Psoas muscle (tissue), 8 donors: ENCODE data around the gene DNAH1. TPM values are rescaled to one million over a fixed set of nuclear protein-coding genes. Genes with fewer than 3 reads are reported as not detected.
"Not testable (repeated sequence)": the region's sequence is repeated elsewhere in the genome, so short reads cannot be mapped to it uniquely, and the experiment has no call there.

ENCODE experiments used
- ATAC-seq, 4 donors: fragments of 200-7000 bp; cut with Tn5 transposase; one replicate each; pipeline ENCODE4 v1.9.1; 2020; ENCODE audit warnings: moderate library complexity in 3 of 4, mild to moderate bottlenecking in 2 of 4
- DNase-seq, 2 donors: peaks; one replicate each; pipeline ENCODE4 v3.0.0-alpha.2; 2020
- H3K27ac ChIP-seq: fragments of 200-600 bp; one replicate; pipeline ENCODE4 v1.8.0; 2022
- H3K27me3 ChIP-seq, 3 donors: fragments of 200-600 bp in 1 of 3; one replicate each; pipeline versions ENCODE4 v1.6.1 to v1.8.0; 2013 to 2022; ENCODE audit warnings: low read length in 2 of 3, mild to moderate bottlenecking in 2 of 3, moderate library complexity in 1 of 3; ENCODE audit not compliant: insufficient read depth in 3 of 3
- H3K36me3 ChIP-seq, 2 donors: fragments of 200-600 bp in 1 of 2; one replicate each; pipeline versions ENCODE4 v1.6.1 to v1.8.0; 2013 to 2022; ENCODE audit warnings: low read depth in 1 of 2, mild to moderate bottlenecking in 1 of 2, moderate library complexity in 1 of 2; ENCODE audit not compliant: insufficient read depth in 1 of 2
- H3K4me1 ChIP-seq: fragments of 200-600 bp; one replicate; pipeline ENCODE4 v1.8.0; 2022
- H3K4me3 ChIP-seq: fragments of 200-600 bp; one replicate; pipeline ENCODE4 v1.8.0; 2022; ENCODE audit warnings: mild to moderate bottlenecking
- H3K9me3 ChIP-seq: fragments of 200-600 bp; one replicate; pipeline ENCODE4 v1.8.0; 2022
- WGBS, 3 donors: extraction: QIAGEN DNeasy Blood & Tissue Kit; methylation state at CpG; one replicate each; pipeline versions ENCODE4 v1.1.6 to v1.1.7; 2013; 5-methylcytosine and 5-hydroxymethylcytosine counted together
- intact Hi-C, 2 donors: fragments of 100-400 bp; cut with DNase I; formaldehyde crosslinking; loops; one replicate each; pipeline versions ENCODE4 v1.11.0 to v1.14.2; 2022
- polyA plus RNA-seq, 3 donors: library from polyadenylated mRNA; stranded (reverse); fragments of 200-250 nt; gene quantifications; one replicate each; pipeline ENCODE4 v1.2.3, GENCODE V29; 2013
- total RNA-seq, 4 donors: library from RNA; stranded (reverse); fragmentation: NEBNext Ultra II Directional in 2 of 4; extraction: Animal tissue kit (Norgen Biotek cat#: 25700) in 2 of 4; gene quantifications; one replicate each; pipeline versions ENCODE4 v1.2.1 to v1.2.4, GENCODE V29; 2021 to 2023
- TF ChIP-seq, protein P1 (sequence below): fragments of 200-600 bp; IDR thresholded peaks from one replicate; pipeline ENCODE4 v1.8.0; 2022; ENCODE audit warnings: antibody characterized with exemption
- donor health status: healthy with polysubstance abuse.
- donor health status: DM: no; HTN: no; CAD: no; lungs with moderate emphysema.
- donor health status: Bipolar disorder and iron deficiency.
- donor health status: healthy.
- donor health status: DM: yes; HTN: yes; CAD: no.
- donor health status: DM: no; HTN: no; CAD: no.
- donor health status: DM: no; HTN: no; CAD: no.
- donor health status: DM: yes; HTN: yes; CAD: no.

Gene DNAH1
- total and polyA plus RNA-seq, 7 donors: 0.77 to 4.1 (median 2.4) TPM

DNA sequence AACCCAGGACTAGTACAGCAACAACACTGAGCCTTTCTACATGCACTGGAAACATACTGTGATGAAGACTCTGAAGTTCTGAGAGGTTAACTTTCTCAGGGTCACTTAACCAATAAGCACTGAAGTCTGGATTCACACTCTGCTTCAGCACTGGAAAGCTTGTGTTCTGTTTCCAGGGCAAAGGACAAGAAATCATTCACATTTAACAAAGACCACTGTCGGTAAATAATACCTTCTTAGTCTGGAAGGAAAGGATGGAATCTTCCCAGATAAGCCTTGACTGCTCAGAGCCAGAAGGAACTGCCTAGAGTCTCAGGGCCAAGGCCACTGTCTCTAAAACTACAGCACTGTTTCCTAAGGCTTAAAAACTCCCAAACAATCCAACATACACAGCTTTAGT is 32.8 kb upstream of the DNAH1 start:
- Histone ChIP-seq H3K4me1 (peaks cover 25% of the 10 kb centered on the region), H3K27me3 (no peaks in the 10 kb centered on the region), H3K27ac (no peak overlapping the region), H3K36me3 (peaks cover 0 to 16% of the 10 kb centered on the region in 2 donors), H3K9me3 (no peaks in the 10 kb centered on the region), H3K4me3 (no peak overlapping the region)
- no peak for ATAC-seq
- DNase-seq: no peak
- intact Hi-C loops: no loop called here
- WGBS, 3 donors: 82 to 88% (median 88%) methylated on average over 1 of the region's 1 CpG
- TF ChIP-seq, protein P1, sequence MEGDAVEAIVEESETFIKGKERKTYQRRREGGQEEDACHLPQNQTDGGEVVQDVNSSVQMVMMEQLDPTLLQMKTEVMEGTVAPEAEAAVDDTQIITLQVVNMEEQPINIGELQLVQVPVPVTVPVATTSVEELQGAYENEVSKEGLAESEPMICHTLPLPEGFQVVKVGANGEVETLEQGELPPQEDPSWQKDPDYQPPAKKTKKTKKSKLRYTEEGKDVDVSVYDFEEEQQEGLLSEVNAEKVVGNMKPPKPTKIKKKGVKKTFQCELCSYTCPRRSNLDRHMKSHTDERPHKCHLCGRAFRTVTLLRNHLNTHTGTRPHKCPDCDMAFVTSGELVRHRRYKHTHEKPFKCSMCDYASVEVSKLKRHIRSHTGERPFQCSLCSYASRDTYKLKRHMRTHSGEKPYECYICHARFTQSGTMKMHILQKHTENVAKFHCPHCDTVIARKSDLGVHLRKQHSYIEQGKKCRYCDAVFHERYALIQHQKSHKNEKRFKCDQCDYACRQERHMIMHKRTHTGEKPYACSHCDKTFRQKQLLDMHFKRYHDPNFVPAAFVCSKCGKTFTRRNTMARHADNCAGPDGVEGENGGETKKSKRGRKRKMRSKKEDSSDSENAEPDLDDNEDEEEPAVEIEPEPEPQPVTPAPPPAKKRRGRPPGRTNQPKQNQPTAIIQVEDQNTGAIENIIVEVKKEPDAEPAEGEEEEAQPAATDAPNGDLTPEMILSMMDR: no peak

DNA sequence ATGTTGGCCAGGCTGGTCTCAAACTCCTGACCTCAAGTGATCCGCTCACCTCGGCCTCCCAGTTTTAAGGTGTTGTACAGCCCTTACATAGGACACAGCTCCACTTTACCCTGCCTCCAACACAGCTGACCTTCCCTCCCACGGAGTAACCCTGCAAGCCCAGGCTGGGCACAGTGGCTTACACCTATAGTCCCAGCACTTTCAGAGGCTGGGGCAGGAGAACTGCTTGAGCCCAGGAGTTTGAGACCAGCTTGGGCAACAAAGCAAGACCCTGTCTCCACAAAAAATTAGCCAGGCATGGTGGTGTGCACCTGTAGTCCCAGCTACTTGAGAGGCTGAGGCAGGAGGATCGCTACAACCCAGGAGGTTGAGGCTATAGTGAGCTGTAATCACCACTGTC is 32.1 kb upstream of the DNAH1 start:
- ATAC-seq, DNase-seq, H3K27ac ChIP-seq, H3K9me3 ChIP-seq, H3K27me3 ChIP-seq, intact Hi-C loops, H3K4me3 ChIP-seq: not testable (repeated sequence)
- 87 to 91% (median 90%) methylated on average over 4 of the region's 4 CpGs for WGBS, 3 donors
- peaks cover 0 to 16% of the 10 kb centered on the region in 2 donors for H3K36me3 ChIP-seq
- H3K4me1 ChIP-seq: peaks cover 32% of the 10 kb centered on the region

DNA sequence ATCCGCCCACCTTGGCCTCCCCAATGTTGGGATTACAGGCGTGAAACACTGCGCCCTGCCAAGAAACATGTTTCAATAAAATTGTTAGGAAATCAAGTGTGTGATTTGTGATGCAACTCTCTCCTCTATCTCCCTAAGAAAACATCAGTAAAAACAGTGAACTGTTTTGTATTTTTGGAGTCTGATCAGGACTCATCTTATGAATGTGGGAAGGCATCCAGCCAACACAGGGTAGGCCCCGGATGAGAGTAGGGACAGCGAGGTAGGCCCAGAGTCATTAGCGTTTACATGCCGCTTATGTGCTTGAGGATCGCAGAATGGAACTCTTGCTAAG is 29.4 kb upstream of the DNAH1 start:
- Histone ChIP-seq H3K4me1 (peaks cover 15% of the 10 kb centered on the region), H3K36me3 (peaks cover 0 to 28% of the 10 kb centered on the region in 2 donors), H3K27me3 (no peaks in the 10 kb centered on the region), H3K27ac (peak overlapping the region; percentile 97), H3K4me3 (peak overlapping the region; percentile 80), H3K9me3 (no peaks in the 10 kb centered on the region)
- ATAC-seq (no peak), DNase-seq (no peak)
- intact Hi-C loops: loop anchor here in 1 of 2 donors (1.0 kb wide), 1 partner anchor 8 kb away; the partner anchor contains the start of gene WDR82
- WGBS, 3 donors: 63 to 72% (median 66%) methylated on average over 8 of the region's 8 CpGs
- TF ChIP-seq, protein P1: no peak

DNA sequence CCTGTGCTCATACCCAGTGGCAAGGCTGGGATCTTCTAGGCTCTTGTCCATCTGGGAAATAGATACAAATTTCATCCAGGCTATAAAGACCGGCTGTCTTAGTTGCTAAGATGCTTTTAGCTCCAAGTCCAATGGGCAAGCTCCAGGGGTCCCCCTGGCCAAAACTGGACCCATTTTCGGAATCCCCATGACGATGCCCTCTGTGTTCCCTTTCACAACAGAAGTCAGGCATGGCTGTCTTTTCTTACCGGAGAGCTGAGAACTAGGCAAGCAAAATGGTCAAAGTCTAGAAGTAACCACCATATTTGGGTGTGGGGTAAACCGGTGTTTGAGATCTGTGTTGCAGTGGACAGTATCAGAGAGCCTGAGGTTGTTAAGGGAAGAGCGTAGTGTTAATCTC is 27.4 kb upstream of the DNAH1 start:
- WGBS, 3 donors: 87 to 93% (median 89%) methylated on average over 6 of the region's 6 CpGs
- peaks cover 15% of the 10 kb centered on the region for H3K4me1 ChIP-seq
- H3K27ac ChIP-seq: no peak overlapping the region
- peak overlapping the region; percentile 80 for H3K4me3 ChIP-seq
- H3K36me3 ChIP-seq: peaks cover 0 to 37% of the 10 kb centered on the region in 2 donors
- TF ChIP-seq, protein P1: no peak
- no peaks in the 10 kb centered on the region for H3K27me3 ChIP-seq
- intact Hi-C loops: no loop called here
- H3K9me3 ChIP-seq: no peaks in the 10 kb centered on the region
- DNase-seq (no peak), ATAC-seq (no peak)

DNA sequence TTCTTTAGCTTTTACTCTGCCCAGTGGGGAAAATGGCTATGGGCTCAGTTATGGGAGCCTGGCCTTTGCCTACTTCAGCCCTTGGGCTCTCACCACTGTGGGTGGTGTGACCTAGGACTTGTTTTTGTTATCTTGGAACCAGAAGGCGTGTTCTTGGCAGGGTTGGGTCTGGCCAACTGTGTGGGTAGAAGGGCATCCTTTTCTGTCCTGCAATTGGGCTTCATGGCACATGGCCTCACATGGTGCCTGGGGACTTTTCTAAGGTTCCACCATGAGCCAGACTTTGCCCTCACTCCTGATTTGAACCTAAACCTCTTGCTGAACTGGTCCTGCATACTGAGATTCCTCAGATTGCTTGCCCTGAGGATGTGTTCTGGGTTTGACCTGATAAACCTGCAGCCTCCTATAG is 26.8 kb upstream of the DNAH1 start:
- Histone ChIP-seq H3K9me3 (no peaks in the 10 kb centered on the region), H3K4me3 (no peak overlapping the region), H3K36me3 (peaks cover 0 to 34% of the 10 kb centered on the region in 2 donors), H3K27me3 (no peaks in the 10 kb centered on the region), H3K27ac (no peak overlapping the region), H3K4me1 (peaks cover 15% of the 10 kb centered on the region)
- TF ChIP-seq, protein P1: no peak
- intact Hi-C loops: no loop called here
- DNase-seq: no peak
- WGBS, 3 donors: 58 to 81% (median 74%) methylated on average over 1 of the region's 1 CpG
- ATAC-seq: no peak
